Common myeloid progenitor, CD34-positive (primary cell): ENCODE measurements around the gene CDC5L. TPM values are rescaled to one million over a fixed set of nuclear protein-coding genes. Genes with fewer than 3 reads are reported as not detected.
A peak's percentile ranks its signal among the peaks of the same experiment; 100 is the strongest.

Experiments used
- CTCF ChIA-PET: fragments of 350-600 bp; sonication (Branson Sonifier 250); formaldehyde crosslinking; loops from one replicate; lab custom pipeline; 2021; ENCODE audit warnings: antibody characterized with exemption; lab: Charles Lee
- POLR2A ChIA-PET: fragments of 350-600 bp; sonication (Branson Sonifier 250); formaldehyde crosslinking; loops from one replicate; lab custom pipeline; 2021; ENCODE audit warnings: antibody characterized with exemption; lab: Charles Lee
- DNase-seq, 3 donors: peaks; one replicate each; pipeline versions ENCODE4 v3.0.0 to v3.0.0-alpha.2; 2013
- H3K27ac ChIP-seq, 2 experiments: 1 replicate in 1 of 2; 2 replicates in 1 of 2; pipeline ENCODE4 v1.7.0; 2013; ENCODE audit warnings: inconsistent platforms in 2 of 2, low read length in 2 of 2, mild to moderate bottlenecking in 2 of 2, low read depth in 1 of 2, moderate library complexity in 1 of 2; ENCODE audit not compliant: severe bottlenecking in 2 of 2, insufficient read depth in 1 of 2, poor library complexity in 1 of 2
- H3K27me3 ChIP-seq, 5 experiments: replicated peaks in 2 of 5; 1 replicate in 3 of 5; 2 replicates in 2 of 5; pipeline versions ENCODE4 v1.6.1 to v1.7.0; 2013; ENCODE audit warnings: low read length in 4 of 5, mild to moderate bottlenecking in 2 of 5, moderate library complexity in 2 of 5, inconsistent platforms in 1 of 5; ENCODE audit not compliant: insufficient read depth in 5 of 5, control insufficient read depth in 4 of 5
- H3K36me3 ChIP-seq, 4 experiments: 1 replicate in 2 of 4; 2 replicates in 2 of 4; pipeline versions ENCODE4 v1.6.1 to v1.7.0; 2013; ENCODE audit warnings: low read length in 3 of 4, control low read depth in 1 of 4, mild to moderate bottlenecking in 1 of 4; ENCODE audit not compliant: control insufficient read depth in 4 of 4, insufficient read depth in 4 of 4
- H3K4me1 ChIP-seq, 4 experiments: 1 replicate in 3 of 4; 2 replicates in 1 of 4; pipeline versions ENCODE4 v1.6.1 to v1.7.1; 2013; ENCODE audit warnings: low read length in 3 of 4, mild to moderate bottlenecking in 3 of 4, control low read depth in 1 of 4, inconsistent platforms in 1 of 4, moderate library complexity in 1 of 4; ENCODE audit not compliant: control insufficient read depth in 4 of 4, insufficient read depth in 4 of 4; ENCODE audit errors: control extremely low read depth in 1 of 4
- H3K4me3 ChIP-seq, 7 experiments: 1 replicate in 4 of 7; 2 replicates in 3 of 7; pipeline versions ENCODE4 v1.5.1 to v1.7.0; 2013; ENCODE audit warnings: mild to moderate bottlenecking in 7 of 7, low read length in 6 of 7, moderate library complexity in 6 of 7, inconsistent platforms in 2 of 7, low read depth in 2 of 7, control low read depth in 1 of 7; ENCODE audit not compliant: insufficient read depth in 4 of 7, control insufficient read depth in 1 of 7; ENCODE audit errors: extremely low read depth in 1 of 7
- H3K9me3 ChIP-seq, 5 experiments: 1 replicate in 4 of 5; 2 replicates in 1 of 5; pipeline versions ENCODE4 v1.6.1 to v1.7.1; 2013; ENCODE audit warnings: low read length in 4 of 5, mild to moderate bottlenecking in 2 of 5, inconsistent platforms in 1 of 5, low read depth in 1 of 5, moderate library complexity in 1 of 5; ENCODE audit not compliant: control insufficient read depth in 4 of 5, insufficient read depth in 2 of 5; ENCODE audit errors: control extremely low read depth in 1 of 5
- WGBS: methylation state at CpG from one replicate; pipeline ENCODE4 v1.1.5; 2013; ENCODE audit not compliant: insufficient coverage; 5-methylcytosine and 5-hydroxymethylcytosine counted together
- polyA plus RNA-seq: library from polyadenylated mRNA; unstranded; fragments of 120-200 nt; gene quantifications from one replicate; pipeline ENCODE4 v1.2.1, GENCODE V29; 2013

Gene CDC5L
- 19.9 TPM for polyA plus RNA-seq

- H3K9me3 ChIP-seq, result no peaks in the 10 kb centered on the region
- peaks cover 0 to 15% (median 7%) of the 10 kb centered on the region in 4 experiments for H3K36me3 ChIP-seq
- peaks cover 10 to 33% (median 31%) of the 10 kb centered on the region in 4 experiments for H3K4me1 ChIP-seq
- H3K27me3 ChIP-seq, result no peaks in the 10 kb centered on the region
- peak within 1 kb of the TSS; percentile 83 to 96 (median 88) for H3K4me3 ChIP-seq
- DNase-seq, result peak; percentile 100
- ChIA-PET POLR2A (interaction anchor here (0.6 kb wide), 1 partner anchor 944 kb away, joined by 4 read pairs; no protein-coding TSS in a partner anchor), CTCF (interaction anchor here (1.2 to 1.7 kb wide), 2 partner anchors 12 to 20 kb away, joined by 3 to 4 read pairs; no protein-coding TSS in a partner anchor)
- under 1% methylated on average over 35 of the region's 56 CpGs for WGBS
- H3K27ac ChIP-seq, result peak within 1 kb of the TSS; percentile 86 to 95
These were observed at the start of gene CDC5L for GRCh38 chr6:44387346-44388134. Gene CDC5L (plus strand): TSS chr6:44387706. CDS start chr6:44387824, 118 bp downstream.

DNA sequence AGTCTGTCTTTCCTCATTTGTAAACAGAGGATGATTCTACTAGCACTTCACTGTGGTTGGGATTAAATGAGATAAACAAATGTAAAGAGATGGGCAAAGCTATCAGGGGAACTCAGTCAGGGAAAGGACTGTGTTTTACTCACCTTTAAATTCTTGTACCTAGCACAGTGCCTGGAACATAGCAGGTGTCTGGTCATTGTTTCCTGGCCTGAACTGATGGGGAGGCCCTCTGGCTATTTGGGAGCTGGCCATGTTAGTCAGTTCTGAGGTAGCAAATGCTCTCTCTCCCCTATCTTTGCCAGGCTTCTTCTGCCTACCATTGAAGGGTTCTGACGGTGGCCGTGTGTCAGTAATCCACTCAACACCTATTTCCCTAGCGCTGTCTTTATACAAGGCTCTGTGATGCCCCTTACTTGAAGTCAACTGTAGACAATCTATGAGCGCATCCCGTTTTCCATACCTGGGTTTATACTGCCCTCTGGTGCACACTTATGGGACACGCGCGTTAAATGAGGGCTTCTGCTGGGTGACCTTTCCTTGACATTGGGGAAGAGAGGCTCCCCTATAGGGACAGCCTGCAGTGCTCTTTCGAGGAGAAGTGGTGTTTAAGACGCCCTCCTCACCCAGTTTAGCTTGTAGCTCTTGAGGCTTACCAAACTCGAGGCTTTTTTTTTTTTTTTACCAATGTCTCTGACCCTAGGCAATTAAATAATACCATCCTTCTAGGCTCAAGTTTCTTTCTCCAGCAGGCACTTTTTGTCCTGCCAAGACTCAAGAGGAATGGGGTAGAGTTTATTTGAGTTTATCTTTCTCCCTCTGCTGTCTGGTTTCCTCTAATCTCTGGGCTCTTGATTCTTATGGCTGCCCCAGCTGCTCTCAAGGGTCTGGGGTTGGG is 49.0 kb upstream of the CDC5L start:
- ChIA-PET POLR2A (interaction anchor here (0.5 to 0.6 kb wide), 2 partner anchors 120 to 1560 kb away, joined by 3 read pairs; no protein-coding TSS in a partner anchor), CTCF (interaction anchor here (0.7 to 7.1 kb wide), 22 partner anchors 8 to 260 kb away, joined by 3 to 76 read pairs (median 5); partner anchors contain the start of genes AARS2, NFKBIE and TMEM151B)
- Histone ChIP-seq H3K4me1 (peaks cover 0 to 16% (median 11%) of the 10 kb centered on the region in 4 experiments), H3K4me3 (no peak overlapping the region), H3K27ac (no peak overlapping the region), H3K27me3 (peaks cover 0 to 16% (median 13%) of the 10 kb centered on the region in 5 experiments), H3K9me3 (no peaks in the 10 kb centered on the region), H3K36me3 (no peaks in the 10 kb centered on the region)
- DNase-seq, result peak; percentile 66 to 81 (median 74)
- WGBS, result 4% methylated on average over 10 of the region's 11 CpGs

- no peaks in the 10 kb centered on the region for H3K36me3 ChIP-seq
- H3K4me3 ChIP-seq, result no peak overlapping the region
- WGBS, result 94% methylated on average over 5 of the region's 5 CpGs
- ChIA-PET CTCF (interaction anchor here (0.7 to 7.1 kb wide), 14 partner anchors 9 to 261 kb away, joined by 3 to 76 read pairs (median 5); partner anchors contain the start of genes AARS2 and NFKBIE), POLR2A (no interaction called here)
- peaks cover 0 to 24% (median 16%) of the 10 kb centered on the region in 5 experiments for H3K27me3 ChIP-seq
- H3K9me3 ChIP-seq, result no peaks in the 10 kb centered on the region
- H3K4me1 ChIP-seq, result peaks cover 0 to 13% (median 11%) of the 10 kb centered on the region in 4 experiments
- no peak overlapping the region for H3K27ac ChIP-seq
- DNase-seq, result no peak
These were observed 48.2 kb upstream of the CDC5L start for GRCh38 chr6:44339301-44339700.

DNA sequence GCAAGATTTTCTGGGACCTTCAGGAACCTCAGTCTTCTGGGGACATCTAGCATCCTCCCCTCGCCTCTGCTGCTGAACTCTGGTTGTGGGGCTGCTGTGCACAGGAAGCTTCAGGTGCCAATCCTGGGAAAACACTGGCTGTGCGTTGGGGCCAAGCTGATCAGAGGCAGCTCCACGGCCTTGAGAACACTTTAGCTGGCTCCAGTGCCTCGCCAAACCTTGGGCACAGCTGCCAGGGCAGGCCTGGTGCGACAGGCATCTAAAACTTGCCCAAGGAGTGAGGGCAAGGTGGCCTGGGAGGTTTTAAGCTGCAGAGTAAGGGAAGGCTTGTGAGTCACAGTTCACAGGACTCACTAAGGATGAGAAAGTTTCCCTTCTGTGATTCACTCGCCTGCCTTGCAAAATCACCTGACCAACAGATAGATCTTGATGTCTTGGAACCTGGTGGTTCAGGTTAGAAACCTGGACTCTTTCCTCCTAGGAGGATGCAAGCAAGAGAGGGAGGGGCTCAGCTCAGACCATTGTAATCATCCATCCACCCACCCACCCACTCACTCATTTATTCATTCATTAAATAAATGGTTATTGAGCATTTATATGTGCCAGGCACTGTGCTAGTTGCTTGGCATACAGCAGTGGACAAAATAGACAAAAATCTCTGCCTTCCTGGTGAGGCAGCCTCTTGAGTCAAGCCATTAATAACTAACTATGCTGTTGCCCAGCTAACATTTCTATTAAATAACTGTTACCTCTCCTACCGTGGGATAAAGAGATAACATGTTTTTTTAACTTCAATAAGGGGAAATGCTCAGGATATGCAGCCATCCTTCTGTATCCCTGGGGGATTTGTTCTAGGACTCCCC is 47.5 kb upstream of the CDC5L start:
- no peaks in the 10 kb centered on the region for H3K36me3 ChIP-seq
- CTCF ChIA-PET, result interaction anchor here (0.7 to 7.1 kb wide), 11 partner anchors 10 to 242 kb away, joined by 3 to 76 read pairs (median 5); partner anchors contain the start of genes AARS2 and NFKBIE
- DNase-seq, result no peak
- H3K27ac ChIP-seq, result no peak overlapping the region
- H3K4me3 ChIP-seq, result no peak overlapping the region
- POLR2A ChIA-PET, result no interaction called here
- H3K9me3 ChIP-seq, result no peaks in the 10 kb centered on the region
- peaks cover 0 to 13% (median 11%) of the 10 kb centered on the region in 4 experiments for H3K4me1 ChIP-seq
- 81% methylated on average over 6 of the region's 7 CpGs for WGBS
- H3K27me3 ChIP-seq, result peaks cover 0 to 25% (median 19%) of the 10 kb centered on the region in 5 experiments

GRCh38 chr6:44341095-44341890 is 46.2 kb upstream of the CDC5L start:
- no peak overlapping the region for H3K4me3 ChIP-seq
- H3K4me1 ChIP-seq, result peaks cover 0 to 13% (median 11%) of the 10 kb centered on the region in 4 experiments
- DNase-seq, result no peak
- H3K27me3 ChIP-seq, result peaks cover 0 to 25% (median 23%) of the 10 kb centered on the region in 5 experiments
- 78% methylated on average over 3 of the region's 8 CpGs for WGBS
- ChIA-PET POLR2A (no interaction called here), CTCF (interaction anchor here (0.8 to 1.6 kb wide), 5 partner anchors 8 to 73 kb away, joined by 3 to 4 read pairs (median 3); partner anchors contain the start of gene AARS2)
- no peaks in the 10 kb centered on the region for H3K36me3 ChIP-seq
- H3K27ac ChIP-seq, result no peak overlapping the region
- H3K9me3 ChIP-seq, result no peaks in the 10 kb centered on the region
